HG03196 (cell line): ENCODE measurements around the gene PRKCB.

Experiments used
- ATAC-seq: cut with Tn5 transposase; IDR thresholded peaks from one replicate; pipeline ENCODE4 v1.9.1; 2021; ENCODE audit not compliant: unreplicated experiment

Gene PRKCB

DNA sequence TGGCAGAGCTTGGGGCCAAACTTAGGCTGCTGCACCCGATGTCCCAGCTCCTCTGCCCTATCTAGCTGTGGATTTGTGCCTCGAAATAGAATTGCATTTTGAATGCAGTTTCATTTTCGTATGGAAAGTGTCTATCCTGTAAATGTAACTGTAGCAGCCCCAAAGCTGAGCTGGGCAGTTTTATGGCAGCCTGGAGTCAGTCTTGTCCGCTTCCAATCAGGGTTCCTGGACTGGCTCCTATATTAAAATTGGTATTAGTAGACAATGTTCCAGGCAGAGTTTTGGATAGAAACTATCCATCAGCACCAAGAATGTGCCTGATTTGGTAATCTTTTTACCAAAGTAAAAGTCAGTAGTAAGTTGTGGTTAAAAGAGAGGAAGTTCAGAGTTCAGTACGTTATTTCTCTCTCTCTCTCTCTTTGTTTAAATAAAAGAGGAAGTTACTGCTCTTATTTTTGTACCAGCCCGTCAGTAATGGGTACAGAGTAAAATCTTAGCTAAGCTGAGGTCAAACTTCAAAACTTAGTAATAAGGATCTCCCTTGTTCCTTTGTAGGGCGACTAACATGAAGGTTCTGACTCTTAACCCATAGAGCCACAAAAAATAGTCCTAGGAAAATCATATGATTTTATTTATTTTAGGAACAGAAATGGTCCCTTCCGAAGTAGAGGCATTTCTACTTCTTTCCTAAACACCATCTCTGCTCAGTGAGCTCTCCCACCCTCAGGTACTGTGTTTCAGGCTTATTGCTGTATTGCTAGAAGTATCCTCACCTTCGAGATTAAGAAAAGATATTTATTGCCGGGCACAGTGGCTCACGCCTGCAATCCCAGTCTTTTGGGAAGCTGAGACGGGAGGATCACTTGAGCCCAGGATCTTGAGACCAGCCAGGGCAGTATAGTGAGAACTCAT, 28.0 kb downstream of the PRKCB start:
- peak; percentile 60 for ATAC-seq

DNA sequence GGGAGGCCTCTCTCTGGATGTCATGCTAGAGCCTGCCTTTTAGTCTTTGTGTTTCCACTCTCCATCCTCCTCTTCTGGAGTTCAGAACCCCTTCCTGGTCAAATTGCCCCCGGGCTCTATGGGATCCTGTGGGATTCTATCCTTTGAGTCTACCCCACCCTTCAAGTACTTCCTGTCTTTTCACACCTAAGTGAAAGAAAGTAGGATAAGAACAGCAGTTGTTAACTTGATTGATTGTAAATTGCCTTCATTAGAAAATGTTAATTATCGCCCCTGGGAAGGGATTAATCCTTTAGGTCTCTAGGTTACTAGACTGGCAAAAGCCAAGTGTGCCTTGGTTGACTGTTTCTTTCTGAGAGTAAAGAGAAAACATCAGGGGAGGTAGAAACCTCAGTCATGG, 30.1 kb downstream of the PRKCB start:
- no peak for ATAC-seq

GRCh38 chr16:23866621-23867020, 30.8 kb downstream of the PRKCB start:
- no peak for ATAC-seq

DNA sequence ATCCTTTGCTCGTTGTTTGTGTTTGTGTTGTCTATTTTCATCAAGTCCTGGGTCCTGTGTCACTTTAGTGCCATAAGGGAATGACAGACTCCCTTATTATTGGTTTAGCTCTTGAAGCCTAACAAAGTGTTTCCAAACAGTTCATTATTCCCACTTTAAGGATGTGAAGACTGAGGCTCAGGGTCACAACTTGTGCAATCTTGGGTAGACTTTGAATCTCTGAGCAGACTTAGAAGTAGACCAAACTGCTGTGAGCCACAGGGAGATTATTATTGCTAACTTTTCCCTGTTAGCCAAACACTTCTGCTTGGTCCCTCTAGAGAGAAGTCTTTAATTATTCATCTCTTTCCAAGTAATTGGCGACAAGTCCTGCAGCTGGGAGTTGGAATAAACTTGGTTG, 31.8 kb downstream of the PRKCB start:
- ATAC-seq, result no peak

- ATAC-seq, result no peak
These were observed 32.4 kb downstream of the PRKCB start for GRCh38 chr16:23868136-23868535.

DNA sequence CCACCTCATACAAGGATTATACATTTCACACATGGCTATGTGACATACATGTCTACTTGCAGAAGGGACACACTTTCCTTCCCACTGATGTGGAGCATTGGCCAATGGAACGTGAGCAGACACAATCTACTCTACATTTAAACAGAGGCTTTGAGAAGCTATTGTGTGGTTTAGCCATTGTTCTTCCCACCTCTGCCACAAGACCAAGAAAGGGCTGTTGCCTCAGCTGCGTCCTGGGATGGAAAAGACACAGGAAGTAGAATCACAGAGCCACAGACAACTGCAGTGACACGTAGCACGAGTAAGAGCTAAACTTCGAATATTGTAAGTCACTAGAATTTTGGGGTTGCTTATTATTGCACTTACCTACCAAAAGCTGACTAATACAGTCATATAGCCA, 33.3 kb downstream of the PRKCB start:
- no peak for ATAC-seq

GRCh38 chr16:23871924-23872323, 36.1 kb downstream of the PRKCB start:
- ATAC-seq, result no peak

DNA sequence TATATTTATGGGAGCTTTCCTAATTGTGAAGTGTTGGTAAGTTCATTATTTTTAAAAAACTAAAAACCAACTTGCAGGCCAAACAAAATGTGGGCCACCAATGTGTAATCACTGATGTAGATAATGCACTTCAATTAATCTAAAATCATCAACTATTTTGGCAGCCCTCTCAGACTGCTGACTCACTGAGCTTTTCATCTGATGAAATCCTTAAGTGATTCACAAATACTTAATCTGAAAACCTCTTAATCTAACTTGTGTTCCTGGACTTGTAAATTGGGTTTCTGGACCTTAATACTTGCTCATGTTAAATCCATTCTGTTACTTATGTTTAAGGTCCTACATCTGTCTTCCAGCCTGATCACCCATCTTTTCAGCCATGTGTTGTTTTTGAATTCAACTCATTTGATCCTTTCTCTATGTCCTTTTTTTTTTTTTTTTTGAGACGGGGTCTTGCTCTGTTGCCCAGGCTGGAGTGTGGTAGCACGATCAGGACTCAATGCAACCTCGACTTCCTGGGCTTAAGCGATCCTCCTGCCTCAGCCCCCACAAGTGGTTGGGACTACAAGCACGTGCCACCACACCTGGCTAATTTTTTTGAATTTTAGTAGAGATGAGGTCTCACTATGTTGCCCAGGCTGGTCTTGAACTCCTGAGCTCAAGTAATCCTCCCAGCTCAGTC, 39.0 kb downstream of the PRKCB start:
- no peak for ATAC-seq

DNA sequence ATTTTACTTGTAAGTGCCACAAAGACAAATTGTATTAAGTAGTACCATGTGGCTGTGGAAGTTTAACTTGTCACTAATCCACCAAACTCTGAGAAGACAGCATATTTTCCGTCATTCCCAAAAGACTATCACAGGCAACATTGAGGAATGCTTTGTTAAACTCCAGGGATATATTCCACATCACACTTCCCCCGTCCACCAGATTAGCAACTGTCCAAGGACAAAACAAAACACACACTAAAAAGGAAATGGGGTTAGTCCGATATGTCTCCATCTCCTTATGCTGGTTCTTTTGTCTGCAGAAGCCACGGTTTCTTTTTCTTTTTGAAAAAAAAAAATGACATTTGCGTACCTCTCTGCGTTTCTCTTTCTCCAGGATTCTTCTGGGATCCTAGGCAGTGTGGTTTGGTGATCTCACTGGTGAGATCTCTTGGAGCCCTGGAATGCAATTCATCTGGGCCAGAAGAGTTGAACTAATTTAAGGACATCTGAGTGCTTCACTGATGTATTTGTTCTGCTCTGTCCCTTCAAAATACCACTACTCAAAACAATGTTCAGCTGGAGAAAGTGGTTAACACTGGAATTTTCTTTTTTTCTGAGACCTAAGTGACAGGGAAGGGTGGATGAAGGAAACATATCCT, 40.6 kb downstream of the PRKCB start:
- ATAC-seq, result no peak

- ATAC-seq, result no peak
These were observed 41.6 kb downstream of the PRKCB start for GRCh38 chr16:23877107-23878070.

DNA sequence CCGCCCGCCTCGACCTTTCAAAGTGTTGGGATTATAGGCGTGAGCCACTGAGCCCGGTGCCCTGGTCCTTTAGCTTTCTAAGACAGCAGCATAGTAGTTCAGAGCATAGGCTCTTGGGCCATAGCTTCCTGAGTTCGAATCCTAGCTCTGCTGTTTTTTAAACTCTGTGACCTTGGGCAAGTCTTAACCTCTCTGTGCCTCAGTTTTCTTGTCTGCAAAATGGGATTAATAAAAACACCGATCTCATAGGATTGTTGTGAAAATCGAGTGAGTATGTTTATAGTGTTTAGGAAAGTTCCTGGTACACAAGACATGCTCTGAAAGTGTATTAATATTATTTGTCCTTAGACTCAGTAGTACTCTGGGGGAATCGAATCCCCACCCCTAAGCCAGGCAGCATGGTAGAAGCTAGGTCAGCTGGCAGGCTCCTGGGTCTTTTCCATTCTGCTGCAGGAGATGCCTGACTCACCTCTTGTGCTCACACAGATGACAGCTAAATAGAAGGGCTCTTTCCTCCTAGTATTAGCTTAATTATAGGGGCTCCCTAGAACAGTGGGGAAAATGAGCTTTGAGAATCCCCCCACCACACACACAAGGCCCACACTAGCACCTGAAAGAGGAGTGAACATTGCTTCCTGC, 44.1 kb downstream of the PRKCB start:
- ATAC-seq, result no peak

- no peak for ATAC-seq
These were observed 53.4 kb downstream of the PRKCB start for GRCh38 chr16:23889189-23889588.

- ATAC-seq, result no peak
These were observed 58.2 kb downstream of the PRKCB start for GRCh38 chr16:23893986-23894385.

DNA sequence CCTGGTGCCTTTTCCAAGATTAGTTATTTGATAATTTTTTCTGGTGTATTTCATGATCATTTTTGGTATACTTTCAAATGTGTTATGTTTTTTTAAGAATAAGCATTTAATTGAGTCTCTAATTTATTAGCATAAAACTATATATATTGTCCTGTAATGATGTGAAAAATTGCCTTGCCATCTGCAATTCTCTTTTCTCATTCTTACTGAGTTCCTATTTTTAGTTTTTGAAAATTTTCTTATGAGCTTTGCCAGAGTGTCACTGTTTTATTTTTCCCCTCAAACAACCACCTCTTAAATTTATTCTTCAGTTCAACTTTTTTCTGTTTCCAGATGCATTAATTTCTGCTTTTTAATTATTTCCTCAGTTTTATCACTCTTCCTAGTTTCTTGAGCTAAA, 59.3 kb downstream of the PRKCB start:
- no peak for ATAC-seq

- ATAC-seq, result no peak
These were observed 61.3 kb downstream of the PRKCB start for GRCh38 chr16:23896832-23897821.

DNA sequence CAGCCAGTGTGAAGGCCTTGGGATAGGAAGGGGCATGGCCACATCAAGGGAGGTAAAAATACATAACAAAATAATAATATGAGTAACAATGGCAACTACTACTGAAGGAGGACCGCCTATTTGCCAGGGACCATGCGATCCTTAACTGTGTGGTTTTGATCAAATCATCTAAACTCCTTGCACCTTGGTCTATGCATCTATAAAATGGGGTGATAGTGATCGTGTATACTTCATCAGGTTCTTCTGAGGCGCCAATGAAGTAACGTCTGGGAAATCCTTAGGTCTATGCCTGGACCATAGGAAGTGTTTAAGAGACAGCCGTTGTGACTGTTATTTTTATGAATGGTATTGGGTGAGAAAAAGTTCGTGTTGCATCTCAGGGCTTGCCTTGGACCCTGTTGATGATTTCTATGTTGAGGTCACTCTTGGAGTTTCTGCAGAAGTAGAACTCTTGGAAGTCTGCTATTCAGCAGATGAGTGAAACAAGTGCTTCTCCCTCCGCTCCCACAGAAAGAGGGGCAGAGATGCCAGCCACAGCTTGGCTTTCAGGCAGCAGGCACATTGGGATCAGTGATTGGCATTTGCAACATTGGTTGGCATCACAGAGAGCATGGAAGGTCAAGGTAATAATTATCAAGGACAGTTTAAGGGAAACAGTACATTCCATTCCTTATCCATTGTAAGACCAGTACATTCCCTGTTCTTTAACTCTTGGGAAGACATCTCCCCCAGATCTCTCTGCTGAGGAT, 63.1 kb downstream of the PRKCB start:
- no peak for ATAC-seq

DNA sequence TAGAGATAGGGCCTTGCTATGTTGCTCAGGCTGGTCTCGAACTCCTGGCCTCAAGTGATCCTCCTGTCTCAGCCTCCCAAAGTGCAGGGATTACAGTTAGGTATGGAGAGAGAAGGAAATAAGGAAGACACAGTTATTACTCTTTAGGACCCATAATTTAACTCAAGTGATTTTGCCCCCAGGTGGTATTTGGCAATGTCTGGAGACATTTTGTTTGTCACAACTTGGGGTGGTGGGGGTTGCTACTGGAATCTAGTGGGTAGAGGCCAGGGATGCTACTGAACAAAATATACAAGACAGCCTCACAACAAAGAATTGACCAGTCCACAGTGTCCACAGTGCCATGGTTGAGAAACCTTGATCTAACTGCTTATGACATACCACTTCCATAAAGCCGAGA, 64.1 kb downstream of the PRKCB start:
- no peak for ATAC-seq

DNA sequence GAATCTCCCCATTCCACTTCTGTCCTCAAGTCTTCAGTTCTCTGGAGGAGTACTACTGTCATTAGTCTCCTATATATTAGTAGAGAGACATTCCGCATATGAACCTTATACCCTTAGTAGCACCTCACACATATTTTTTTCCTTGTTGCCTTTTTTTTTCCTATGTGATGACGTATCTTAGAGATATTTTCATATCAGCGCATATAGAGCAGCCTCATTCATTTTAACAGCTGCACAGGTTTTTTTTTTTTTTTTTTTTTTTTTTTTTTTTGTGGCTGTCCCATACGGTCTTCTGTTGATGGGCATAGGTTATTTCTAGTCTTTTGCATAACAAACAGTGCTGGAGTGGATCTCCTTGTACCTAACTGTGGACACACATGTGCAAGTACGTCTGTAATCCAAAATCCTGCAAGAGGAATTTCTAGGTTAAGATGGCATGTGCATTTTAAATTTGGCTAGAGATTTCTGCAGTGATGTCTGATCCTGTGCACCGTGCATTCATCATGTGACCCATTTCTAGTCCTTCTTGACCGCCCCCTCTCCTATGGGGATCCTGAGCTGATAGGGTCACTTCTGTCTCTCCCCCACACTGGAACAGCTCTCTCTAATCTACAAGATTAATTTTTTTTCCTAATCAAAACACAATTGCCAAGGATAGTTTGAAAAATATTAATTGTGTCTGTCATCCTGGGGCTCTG, 64.8 kb downstream of the PRKCB start:
- ATAC-seq, result no peak
